ENCODE data around the gene CD8A.

- TF ChIP-seq CTCF (conservative IDR thresholded peaks at IDR 0.05 in 1 of 2, IDR thresholded peaks at IDR 0.05 in 1 of 2; ENCODE audit: low read depth in 1 of 2, low read length in 2 of 2) (no peak), EZH2 (IDR thresholded peaks at IDR 0.05; ENCODE audit: low read length, missing control alignments) (no peak)
Observed at GRCh38 chr2:86781363-86781762, 9.3 kb downstream of the CD8A start.
